A549 (cell line): ENCODE results near the gene BBLN. TPM values are rescaled to one million over a fixed set of nuclear protein-coding genes. Genes with fewer than 3 reads are reported as not detected.

Experiments
- ATAC-seq, 2 experiments: fragments of 200-7000 bp in 1 of 2; fragments of >200 bp in 1 of 2; cut with Nextera tagmentation in 1 of 2; cut with Tn5 transposase in 1 of 2; 3 replicates each; pipeline versions ENCODE4 v1.8.0 to v1.9.1; 2018 to 2020; ENCODE audit warnings: mild to moderate bottlenecking in 1 of 2, moderate library complexity in 1 of 2
- CTCF ChIA-PET: fragments of 300-600 bp; sonication (Branson Sonifier 250); formaldehyde crosslinking; extraction: SDS; loops from one replicate; lab custom pipeline; 2021; ENCODE audit warnings: antibody characterized with exemption, inconsistent platforms; lab: Yijun Ruan, JAX
- POLR2A ChIA-PET: fragments of 350-600 bp; formaldehyde crosslinking; extraction: SDS; loops from one replicate; lab custom pipeline; 2021; ENCODE audit warnings: antibody characterized with exemption, inconsistent platforms; lab: Yijun Ruan, JAX
- DNase-seq, 2 experiments: peaks; one replicate each; pipeline versions ENCODE4 v3.0.0 to v3.0.0-alpha.2; 2011 to 2016; ENCODE audit warnings: low read depth in 1 of 2, low spot score in 1 of 2
- FAIRE-seq: peaks from 2 replicates; lab custom pipeline; 2011; peaks lifted over from hg19 to GRCh38; lab: Jason Lieb, UNC
- H3K27ac ChIP-seq, 2 experiments: fragments of >200 bp; sonication (Bioruptor Twin); formaldehyde crosslinking; 3 replicates each; pipeline ENCODE4 v1.5.1; 2016 to 2017
- H3K4me1 ChIP-seq: fragments of >200 bp; sonication (Bioruptor Twin); formaldehyde crosslinking; 3 replicates; pipeline ENCODE4 v1.6.1; 2016
- H3K4me2 ChIP-seq: fragments of >200 bp; sonication (Bioruptor Twin); formaldehyde crosslinking; 3 replicates; pipeline ENCODE4 v1.6.1; 2016
- H3K4me3 ChIP-seq: fragments of >200 bp; sonication (Bioruptor Twin); formaldehyde crosslinking; 3 replicates; pipeline ENCODE4 v1.5.1; 2016
- H3K9me3 ChIP-seq: fragments of >200 bp; sonication (Bioruptor Twin); formaldehyde crosslinking; 3 replicates; pipeline ENCODE4 v1.6.1; 2016
- ATOH8 ChIP-seq: fragments of 250-450 bp; sonication (Bioruptor Pico); IDR thresholded peaks from 2 replicates; pipeline ENCODE4 v1.5.0; 2020; ENCODE audit warnings: low read depth, mild to moderate bottlenecking, moderate library complexity
- CEBPB ChIP-seq, 2 experiments: fragments of >200 bp in 1 of 2; sonication (Bioruptor Twin) in 1 of 2; formaldehyde crosslinking in 1 of 2; IDR thresholded peaks; 2 replicates each; pipeline ENCODE4 v1.6.1; 2012 to 2016
- CHD4 ChIP-seq: fragments of 200-600 bp; sonication (generic); IDR thresholded peaks from 2 replicates; pipeline ENCODE4 v1.6.1; 2016; ENCODE audit warnings: antibody characterized with exemption, mild to moderate bottlenecking, borderline replicate concordance
- EHMT2 ChIP-seq: fragments of 200-600 bp; sonication (generic); IDR thresholded peaks from 2 replicates; pipeline ENCODE4 v1.6.1; 2016; ENCODE audit warnings: antibody characterized with exemption, low read depth, mild to moderate bottlenecking, moderate library complexity
- FOSB ChIP-seq: fragments of 250-450 bp; sonication (Bioruptor Pico); IDR thresholded peaks from 2 replicates; pipeline ENCODE4 v1.5.0; 2020; ENCODE audit warnings: mild to moderate bottlenecking, moderate library complexity
- FOXS1 ChIP-seq: fragments of 250-450 bp; sonication (Bioruptor Pico); IDR thresholded peaks from 2 replicates; pipeline ENCODE4 v1.5.0; 2020; ENCODE audit warnings: mild to moderate bottlenecking, moderate library complexity
- GATA3 ChIP-seq: IDR thresholded peaks from 2 replicates; pipeline ENCODE4 v1.6.1; 2012; ENCODE audit warnings: borderline replicate concordance
- HES2 ChIP-seq: fragments of >200 bp; sonication (Bioruptor Twin); formaldehyde crosslinking; IDR thresholded peaks from 2 replicates; pipeline ENCODE4 v1.6.1; 2016
- HMGXB4 ChIP-seq: fragments of 250-450 bp; sonication (Bioruptor Pico); IDR thresholded peaks from 2 replicates; pipeline ENCODE4 v1.5.0; 2021; ENCODE audit warnings: mild to moderate bottlenecking, moderate library complexity, borderline replicate concordance
- HOXB13 ChIP-seq: fragments of 250-450 bp; sonication (Bioruptor Pico); IDR thresholded peaks from 2 replicates; pipeline ENCODE4 v1.5.0; 2020; ENCODE audit warnings: low read depth, mild to moderate bottlenecking, moderate library complexity
- HOXB5 ChIP-seq: fragments of 250-450 bp; sonication (Bioruptor Pico); IDR thresholded peaks from 2 replicates; pipeline ENCODE4 v1.5.0; 2020; ENCODE audit warnings: mild to moderate bottlenecking, moderate library complexity
- JUN ChIP-seq, 2 experiments: fragments of >200 bp; sonication (Bioruptor Twin); formaldehyde crosslinking; IDR thresholded peaks; 2 replicates in 1 of 2; 3 replicates in 1 of 2; pipeline ENCODE4 v1.6.1; 2016 to 2017
- KDM1A ChIP-seq: fragments of 200-600 bp; sonication (generic); IDR thresholded peaks from 2 replicates; pipeline ENCODE4 v1.6.1; 2016; ENCODE audit warnings: low read depth, mild to moderate bottlenecking
- NFE2L2 ChIP-seq: fragments of 150-350 bp; conservative IDR thresholded peaks from 2 replicates; pipeline ENCODE4 v1.6.1; 2014; ENCODE audit warnings: low read length
- NPAS2 ChIP-seq: fragments of 250-450 bp; sonication (Bioruptor Pico); IDR thresholded peaks from 2 replicates; pipeline ENCODE4 v1.8.0; 2022; ENCODE audit warnings: mild to moderate bottlenecking, moderate library complexity, borderline replicate concordance
- POLR2A ChIP-seq: IDR thresholded peaks from 2 replicates; pipeline ENCODE4 v1.6.1; 2012; ENCODE audit warnings: mild to moderate bottlenecking, low read length
- RAD21 ChIP-seq, 2 experiments: fragments of >200 bp in 1 of 2; sonication (Bioruptor Twin) in 1 of 2; formaldehyde crosslinking in 1 of 2; IDR thresholded peaks in 1 of 2; conservative IDR thresholded peaks in 1 of 2; 2 replicates in 1 of 2; 3 replicates in 1 of 2; pipeline ENCODE4 v1.6.1; 2012 to 2018; ENCODE audit warnings: inconsistent platforms in 1 of 2
- RCOR1 ChIP-seq: fragments of 150-350 bp; IDR thresholded peaks from 2 replicates; pipeline ENCODE4 v1.6.1; 2014; ENCODE audit warnings: antibody characterized with exemption, low read length, low read depth
- REST ChIP-seq: fragments of 200-600 bp; sonication (generic); IDR thresholded peaks from 2 replicates; pipeline ENCODE4 v1.6.1; 2016; ENCODE audit warnings: antibody characterized with exemption, mild to moderate bottlenecking, moderate library complexity
- RFX5 ChIP-seq: fragments of 450-650 bp; IDR thresholded peaks from 2 replicates; pipeline ENCODE4 v1.7.1; 2014; ENCODE audit warnings: antibody characterized with exemption, mild to moderate bottlenecking, moderate library complexity
- SMC3 ChIP-seq: fragments of >200 bp; sonication (Bioruptor Twin); formaldehyde crosslinking; IDR thresholded peaks from 3 replicates; pipeline ENCODE4 v1.6.1; 2018; ENCODE audit warnings: inconsistent platforms
- SREBF2 ChIP-seq: fragments of 450-650 bp; IDR thresholded peaks from 2 replicates; pipeline ENCODE4 v1.6.1; 2014; ENCODE audit warnings: mild to moderate bottlenecking, moderate library complexity
- TP53 ChIP-seq: fragments of 250-450 bp; sonication (Bioruptor Pico); IDR thresholded peaks from 2 replicates; pipeline ENCODE4 v1.5.0; 2021; ENCODE audit warnings: mild to moderate bottlenecking, moderate library complexity
- USF2 ChIP-seq: fragments of 450-650 bp; IDR thresholded peaks from 2 replicates; pipeline ENCODE4 v1.6.1; 2014; ENCODE audit warnings: antibody characterized with exemption
- ZC3H11A ChIP-seq: fragments of 450-650 bp; IDR thresholded peaks from 2 replicates; pipeline ENCODE4 v1.6.1; 2014; ENCODE audit warnings: antibody characterized with exemption, mild to moderate bottlenecking
- ZNF302 ChIP-seq: fragments of 250-450 bp; sonication (Bioruptor Pico); IDR thresholded peaks from 2 replicates; pipeline ENCODE4 v1.9.0; 2021; ENCODE audit warnings: inconsistent platforms, mild to moderate bottlenecking, moderate library complexity
- WGBS: methylation state at CpG from one replicate; pipeline ENCODE4 v1.1.6; 2017; ENCODE audit errors: missing lambda C conversion rate; 5-methylcytosine and 5-hydroxymethylcytosine counted together
- polyA plus RNA-seq, 4 experiments: library from polyadenylated mRNA; depleted of rRNA in 3 of 4; stranded (reverse); fragments of >200 nt; fragmentation: RNase III in 1 of 4; extraction: RNeasy Plus Mini Kit Qiagen cat#74134 plus additional on column Dnase treatment in 1 of 4; gene quantifications; 2 replicates in 3 of 4; 3 replicates in 1 of 4; pipeline ENCODE4 v1.2.3, GENCODE V29; 2011 to 2017

BBLN gene
- polyA plus RNA-seq, 2 of the 4 experiments (the other 2 are of a cell fraction), result 23.8 to 28.1 TPM

GRCh38 chr9:128145536-128145935 is 14.5 kb upstream of the BBLN start:
- 71% methylated on average over 8 of the region's 8 CpGs for WGBS
- DNase-seq (no peak), ATAC-seq (no peak), FAIRE-seq (no peak)
- POLR2A ChIA-PET, result no interaction called here
- Histone ChIP-seq H3K4me1 (peaks cover 26% of the 10 kb centered on the region), H3K9me3 (no peaks in the 10 kb centered on the region), H3K4me2 (no peak overlapping the region), H3K27ac (no peak overlapping the region), H3K4me3 (no peak overlapping the region)
- no peak for TF ChIP-seq ZC3H11A
- no peak for TF ChIP-seq USF2
- CTCF ChIA-PET, result interaction anchor here (1.0 kb wide), 1 partner anchor 110 kb away, joined by 3 read pairs; no protein-coding TSS in a partner anchor

GRCh38 chr9:128145951-128146351 is 14.1 kb upstream of the BBLN start:
- CTCF ChIA-PET, result interaction anchor here (0.8 to 1.2 kb wide), 3 partner anchors 24 to 109 kb away, joined by 3 to 5 read pairs (median 3); no protein-coding TSS in a partner anchor
- H3K4me1 ChIP-seq, result peaks cover 31% of the 10 kb centered on the region
- no peaks in the 10 kb centered on the region for H3K9me3 ChIP-seq
- H3K4me3 ChIP-seq, result no peak overlapping the region
- ATAC-seq (no peak), DNase-seq (no peak), FAIRE-seq (no peak)
- H3K27ac ChIP-seq, result no peak overlapping the region
- 73% methylated on average over 13 of the region's 13 CpGs for WGBS
- TF ChIP-seq ATOH8 (CRISPR knock-in tag) (no peak), NPAS2 (no peak), RCOR1 (no peak), FOXS1 (CRISPR knock-in tag) (no peak), SMC3 (no peak), ZNF302 (no peak), SREBF2 (no peak), HMGXB4 (no peak), POLR2A (no peak), FOSB (no peak)
- POLR2A ChIA-PET, result no interaction called here
- no peak overlapping the region for H3K4me2 ChIP-seq

GRCh38 chr9:128146591-128147120 is 13.4 kb upstream of the BBLN start:
- ATAC-seq, result no peak
- FAIRE-seq, result no peak
- ChIA-PET POLR2A (no interaction called here), CTCF (interaction anchor here (0.6 to 1.2 kb wide), 3 partner anchors 23 to 145 kb away, joined by 3 to 5 read pairs (median 3); no protein-coding TSS in a partner anchor)
- Histone ChIP-seq H3K4me3 (no peak overlapping the region), H3K4me1 (peaks cover 31% of the 10 kb centered on the region), H3K27ac (no peak overlapping the region), H3K4me2 (no peak overlapping the region), H3K9me3 (no peaks in the 10 kb centered on the region)
- 83% methylated on average over 6 of the region's 8 CpGs for WGBS
- DNase-seq, result no peak
- TF ChIP-seq CHD4 (no peak), POLR2A (no peak), JUN (IDR thresholded peaks at IDR 0.05) (no peak), NFE2L2 (no peak), RFX5 (no peak), GATA3 (no peak), REST (no peak), NPAS2 (no peak), HOXB5 (CRISPR knock-in tag) (no peak), HES2 (no peak), EHMT2 (no peak), CEBPB (IDR thresholded peaks at IDR 0.05) (no peak), RAD21 (conservative IDR thresholded peaks at IDR 0.05 in 1 of 2, IDR thresholded peaks at IDR 0.05 in 1 of 2) (no peak), KDM1A (no peak), TP53 (no peak), HMGXB4 (no peak), HOXB13 (CRISPR knock-in tag) (no peak)
